GM10248 (cell line): ENCODE data around the gene AIG1.
"Not testable (repeated sequence)": the region's sequence is repeated elsewhere in the genome, so short reads cannot be mapped to it uniquely, and the experiment has no call there.

Source experiments
- CTCF ChIA-PET: fragments of 300-600 bp; sonication (Branson Sonifier 250); formaldehyde crosslinking; extraction: SDS; loops from one replicate; lab custom pipeline; 2021; ENCODE audit warnings: antibody characterized with exemption; lab: Yijun Ruan, JAX
- POLR2A ChIA-PET: fragments of 350-650 bp; sonication (Branson Sonifier 250); formaldehyde crosslinking; extraction: SDS; loops from one replicate; lab custom pipeline; 2020; ENCODE audit warnings: antibody characterized with exemption; lab: Yijun Ruan, JAX
- DNase-seq: peaks from one replicate; pipeline ENCODE4 v3.0.0; 2012; ENCODE audit errors: extremely low spot score
- CTCF ChIP-seq: IDR thresholded peaks from 2 replicates; pipeline ENCODE4 v1.5.1; 2012; ENCODE audit warnings: mild to moderate bottlenecking, low read depth; ENCODE audit errors: extremely low read depth, missing control alignments, control extremely low read depth

AIG1 gene

DNA sequence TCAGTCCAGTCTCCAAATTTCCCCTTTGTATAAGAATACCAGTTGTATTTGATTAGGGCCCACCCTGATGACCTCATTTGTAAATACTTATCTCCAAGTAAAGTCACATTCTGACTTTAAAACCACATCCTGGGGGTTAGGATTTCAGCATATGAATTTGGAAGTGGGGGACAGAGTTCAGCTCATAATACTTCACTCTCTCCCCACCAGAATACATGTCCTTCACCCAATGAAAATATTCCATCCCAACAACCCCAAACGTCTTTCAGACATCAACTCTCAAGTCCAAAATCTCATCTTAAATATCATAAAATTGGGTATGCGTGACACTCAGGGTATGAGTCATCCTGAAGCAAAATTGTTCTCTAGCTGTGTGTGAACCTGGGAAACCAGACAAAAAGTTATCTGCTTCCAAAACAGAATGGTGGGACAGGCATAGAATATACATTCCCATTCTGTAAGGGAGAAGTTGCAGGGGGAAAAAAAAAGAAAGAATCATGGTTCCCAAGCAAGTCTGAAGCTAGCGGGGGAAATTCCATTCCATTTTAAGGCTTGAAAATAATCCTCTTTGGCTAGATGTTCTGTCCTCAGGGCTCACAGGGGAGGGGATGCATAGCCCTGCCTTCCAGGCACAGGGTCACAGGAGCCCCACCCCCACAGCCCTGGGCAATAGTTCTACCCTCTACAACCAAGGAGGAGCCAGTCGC, 275.9 kb downstream of the AIG1 start:
- CTCF ChIA-PET = interaction anchor here (0.7 to 2.3 kb wide), 10 partner anchors 8 to 644 kb away, joined by 3 to 9 read pairs (median 4); no protein-coding TSS in a partner anchor

GRCh38 chr6:143337201-143337949, 276.7 kb downstream of the AIG1 start:
- DNase-seq = peak; percentile 12
- peak; percentile 13 for TF ChIP-seq CTCF
- POLR2A ChIA-PET = no interaction called here
- CTCF ChIA-PET = interaction anchor here (0.7 to 2.3 kb wide), 12 partner anchors 8 to 645 kb away, joined by 3 to 9 read pairs (median 4); no protein-coding TSS in a partner anchor

More for the DNA sequence above, 275.9 kb downstream of the AIG1 start:
- no peak for DNase-seq
- TF ChIP-seq CTCF = no peak
- POLR2A ChIA-PET = no interaction called here

- ChIA-PET CTCF (interaction anchor here (1.4 kb wide), 1 partner anchor 88 kb away, joined by 3 read pairs; no protein-coding TSS in a partner anchor), POLR2A (no interaction called here)
- TF ChIP-seq CTCF = no peak
- no peak for DNase-seq
These were observed 278.5 kb downstream of the AIG1 start for GRCh38 chr6:143339223-143339622.

DNA sequence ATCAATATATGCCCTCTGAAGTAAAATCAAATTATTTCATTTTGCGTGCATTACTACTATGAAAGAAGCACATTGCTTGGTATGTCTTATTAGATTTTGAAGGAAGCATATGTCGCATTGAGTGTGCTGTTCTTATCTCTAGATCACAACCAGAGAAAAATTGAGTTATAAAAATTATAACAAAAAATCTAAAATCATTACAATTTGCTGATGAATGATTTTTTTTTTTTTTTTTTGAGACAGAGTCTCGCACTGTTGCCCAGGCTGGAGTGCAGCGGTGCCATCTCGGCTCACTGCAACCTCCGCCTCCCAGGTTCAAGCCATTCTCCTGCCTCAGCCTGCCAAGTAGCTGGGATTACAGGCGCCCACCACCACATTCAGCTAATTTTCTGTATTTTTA, 284.8 kb downstream of the AIG1 start:
- POLR2A ChIA-PET, CTCF ChIA-PET, DNase-seq: not testable (repeated sequence)

GRCh38 chr6:143346004-143346403, 285.3 kb downstream of the AIG1 start:
- ChIA-PET CTCF (no interaction called here), POLR2A (no interaction called here)
- DNase-seq = no peak
- no peak for TF ChIP-seq CTCF

DNA sequence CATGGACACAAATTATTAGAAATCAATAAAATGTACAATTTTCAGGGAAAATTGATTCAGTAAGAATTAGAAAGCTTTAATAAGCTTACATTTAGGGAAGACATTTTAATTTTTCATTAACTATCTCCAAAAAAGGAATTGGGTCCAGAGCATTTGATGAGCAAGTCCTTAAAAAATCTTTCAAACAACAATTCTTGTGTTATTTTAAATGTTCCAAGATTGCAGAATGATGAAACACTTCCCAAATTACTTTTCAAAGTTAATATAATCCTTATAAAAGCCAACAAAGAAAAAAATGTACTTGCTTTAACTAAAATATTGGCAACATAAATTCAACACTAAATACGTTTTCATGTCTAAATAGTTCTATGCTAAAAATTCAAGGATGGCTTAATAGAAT, 287.8 kb downstream of the AIG1 start:
- no peak for DNase-seq
- ChIA-PET CTCF (interaction anchor here (1.1 to 1.6 kb wide), 2 partner anchors 8 to 23 kb away, joined by 3 to 4 read pairs; no protein-coding TSS in a partner anchor), POLR2A (no interaction called here)
- TF ChIP-seq CTCF = no peak
